ENCODE results near the gene P2RX1. TPM values are rescaled to one million over a fixed set of nuclear protein-coding genes. Genes with fewer than 3 reads are reported as not detected.

The P2RX1 gene
- total and polyA plus RNA-seq, 2 of the 4 experiments (the other 2 are of a cell fraction) = not detected

DNA sequence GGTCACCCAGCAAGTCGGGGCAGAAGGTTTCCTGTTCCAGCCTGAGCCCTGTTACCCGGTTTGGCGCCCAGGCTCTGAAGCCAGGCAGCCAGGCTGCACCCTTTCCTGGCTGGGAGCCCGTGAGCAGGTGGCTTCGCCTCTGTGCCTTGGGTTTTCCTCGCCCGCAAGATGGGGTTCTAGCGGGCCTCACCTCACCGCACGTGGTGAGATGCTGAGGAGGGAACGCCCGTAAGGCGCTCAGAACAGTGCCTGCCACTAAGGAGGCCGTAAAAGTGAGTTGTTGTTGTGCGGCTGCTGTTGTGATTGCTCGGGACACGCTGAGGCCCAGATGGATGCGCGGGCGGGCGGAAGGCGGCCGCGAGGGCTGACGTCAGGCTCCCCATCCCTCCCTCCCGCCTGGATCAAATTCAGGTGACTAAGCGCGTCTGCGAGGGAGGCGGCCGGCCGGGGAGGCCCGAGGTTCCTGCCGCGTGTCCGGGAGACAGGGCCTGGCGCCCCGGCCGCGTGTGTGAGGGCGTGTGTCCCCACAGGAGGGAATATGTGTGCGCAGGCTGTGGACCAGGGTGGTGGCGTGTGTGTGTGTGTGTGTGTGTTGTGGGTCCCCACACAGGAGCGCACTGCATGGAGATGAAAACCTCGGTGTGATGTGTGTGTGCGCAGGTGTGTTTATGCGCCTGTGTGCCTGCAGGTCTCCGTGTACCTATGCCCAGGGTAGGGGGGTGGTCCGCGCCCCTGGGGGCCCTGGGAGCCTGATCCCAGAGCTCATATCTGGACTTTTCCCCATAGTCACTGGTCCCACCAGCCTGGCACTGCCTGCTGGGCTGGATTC, 27.7 kb downstream of the P2RX1 start:
- peak overlapping the region; percentile 84 for H3K14ac ChIP-seq (replicated peaks; ENCODE audit: low read depth, low read length)
- H3K79me1 ChIP-seq (ENCODE audit: low read depth in 1 of 2, low read length in 2 of 2) = peaks cover 14 to 56% of the 10 kb centered on the region in 2 experiments; a peak in 3 of 4 replicates
- H3K18ac ChIP-seq (ENCODE audit: low read depth, low read length) = peak overlapping the region; percentile 51
- dilution Hi-C loops (cut with HindIII; ENCODE audit: low sequenced_read_pairs, unreplicated experiment) = no loop called here
- ATAC-seq (ENCODE audit: low read depth) (peak; percentile 37), DNase-seq (peak; percentile 94)
- no TSS peak for BruUV-seq (replicated peaks)
- H4K8ac ChIP-seq (ENCODE audit: low read depth in 2 of 2, low read length in 2 of 2) = peak overlapping the region; percentile 73 to 100
- peaks cover 18% of the 10 kb centered on the region for H3K9me1 ChIP-seq (ENCODE audit: insufficient read depth, low read length)
- H3K4ac ChIP-seq (ENCODE audit: low read depth, low read length) = peak overlapping the region; percentile 87
- H3K56ac ChIP-seq (ENCODE audit: extremely low read depth, insufficient read depth, low read length) = peak overlapping the region; percentile 49
- H3K9ac ChIP-seq (ENCODE audit: low read depth, low read length) = peak overlapping the region; percentile 30
- in situ Hi-C loops (cut with MboI; ENCODE audit: low sequenced_read_pairs) = no loop called here
- H3K23ac ChIP-seq (ENCODE audit: low read depth, low read length) = peak overlapping the region; percentile 70
- H3K4me2 ChIP-seq (ENCODE audit: low read depth, low read length) = peak overlapping the region; percentile 39
- H2AFZ ChIP-seq (replicated peaks; ENCODE audit: low read length, poor library complexity) = peak overlapping the region; percentile 97
- WGBS, 2 experiments (ENCODE audit: extremely low coverage in 2 of 2, insufficient read length in 1 of 2) = 50% methylated on average over 11 of the region's 50 CpGs; no CpG with 5 or more reads in 1 of the 2 experiments
- peak overlapping the region; percentile 100; the same call in 2 of the 3 replicates for H2BK15ac ChIP-seq (ENCODE audit: low read depth, low read length)
- ChIA-PET CTCF (no interaction called here), POLR2A (ENCODE audit: unreplicated experiment) (no interaction called here)
- H2BK120ac ChIP-seq (ENCODE audit: low read depth, low read length) = peak overlapping the region; percentile 77
- H4K5ac ChIP-seq (ENCODE audit: low read depth, low read length) = peak overlapping the region; percentile 90
- peak overlapping the region; percentile 99 for H2AK9ac ChIP-seq (replicated peaks; ENCODE audit: low read depth, low read length, poor library complexity)
- peak overlapping the region; percentile 100 for H2AK5ac ChIP-seq (ENCODE audit: low read depth, low read length)
- H3K27ac ChIP-seq (ENCODE audit: insufficient read depth, low read length) = peak overlapping the region; percentile 75
- no peaks in the 10 kb centered on the region for H3K9me3 ChIP-seq (ENCODE audit: control insufficient read depth, insufficient read depth, low read length)
- H3K36me3 ChIP-seq (ENCODE audit: control insufficient read depth, insufficient read depth, low read length) = peaks cover 4% of the 10 kb centered on the region; the same call in 1 of the 2 replicates
- peak overlapping the region; percentile 98 for H4K91ac ChIP-seq (ENCODE audit: insufficient read depth, low read depth, low read length)
- peak overlapping the region; percentile 88; the same call in 1 of the 2 replicates for H2BK20ac ChIP-seq (ENCODE audit: low read depth, low read length)
- H3K4me1 ChIP-seq (ENCODE audit: control insufficient read depth, insufficient read depth, low read length) = peaks cover 49% of the 10 kb centered on the region
- H4K20me1 ChIP-seq (ENCODE audit: insufficient read depth, low read length) = peaks cover 6% of the 10 kb centered on the region; the same call in 1 of the 2 replicates
- H3K4me3 ChIP-seq (ENCODE audit: insufficient read depth, low read depth, low read length) = no peak overlapping the region
- H3K27me3 ChIP-seq (ENCODE audit: control insufficient read depth, insufficient read depth, low read length) = no peaks in the 10 kb centered on the region
- intact Hi-C loops (cut with micrococcal nuclease) = loop anchor here (2.0 kb wide), 1 partner anchor 26 kb away; no protein-coding TSS in a partner anchor
- peak overlapping the region; percentile 97 for H2BK5ac ChIP-seq (ENCODE audit: low read depth, low read length, poor library complexity, severe bottlenecking)
- peak; percentile 64 for TF ChIP-seq NFE2L2 (IDR thresholded peaks at IDR 0.05; ENCODE audit: low read depth, low read length)
- TF ChIP-seq RAD21 (IDR thresholded peaks at IDR 0.05; ENCODE audit: low read length) = no peak
- peak; percentile 41; the same call in 1 of the 2 replicates for TF ChIP-seq BHLHE40 (IDR thresholded peaks at IDR 0.05; ENCODE audit: low read depth, low read length)
- no peak for TF ChIP-seq CEBPB (IDR thresholded peaks at IDR 0.05; ENCODE audit: low read depth, low read length)
- peak; percentile 63 for TF ChIP-seq FOS (IDR thresholded peaks at IDR 0.05; ENCODE audit: low read depth, low read length)
- TF ChIP-seq MAFK (IDR thresholded peaks at IDR 0.05; ENCODE audit: low read depth, low read length) = no peak
- TF ChIP-seq, protein P1, sequence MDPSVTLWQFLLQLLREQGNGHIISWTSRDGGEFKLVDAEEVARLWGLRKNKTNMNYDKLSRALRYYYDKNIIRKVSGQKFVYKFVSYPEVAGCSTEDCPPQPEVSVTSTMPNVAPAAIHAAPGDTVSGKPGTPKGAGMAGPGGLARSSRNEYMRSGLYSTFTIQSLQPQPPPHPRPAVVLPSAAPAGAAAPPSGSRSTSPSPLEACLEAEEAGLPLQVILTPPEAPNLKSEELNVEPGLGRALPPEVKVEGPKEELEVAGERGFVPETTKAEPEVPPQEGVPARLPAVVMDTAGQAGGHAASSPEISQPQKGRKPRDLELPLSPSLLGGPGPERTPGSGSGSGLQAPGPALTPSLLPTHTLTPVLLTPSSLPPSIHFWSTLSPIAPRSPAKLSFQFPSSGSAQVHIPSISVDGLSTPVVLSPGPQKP (IDR thresholded peaks at IDR 0.05; ENCODE audit: borderline replicate concordance, low read depth, low read length) = no peak
- TF ChIP-seq MAZ (IDR thresholded peaks at IDR 0.05; ENCODE audit: borderline replicate concordance, low read depth, low read length) = peak; percentile 90
- TF ChIP-seq RCOR1 (IDR thresholded peaks at IDR 0.05; ENCODE audit: insufficient replicate concordance, low read length) = no peak
- peak; percentile 81 for TF ChIP-seq POLR2A (IDR thresholded peaks at IDR 0.05; ENCODE audit: low read depth, low read length)
- no peak for TF ChIP-seq CHD1 (IDR thresholded peaks at IDR 0.05; ENCODE audit: low read depth, low read length)
- TF ChIP-seq SMC3 (IDR thresholded peaks at IDR 0.05; ENCODE audit: low read depth, low read length) = no peak
- TF ChIP-seq, protein P2, sequence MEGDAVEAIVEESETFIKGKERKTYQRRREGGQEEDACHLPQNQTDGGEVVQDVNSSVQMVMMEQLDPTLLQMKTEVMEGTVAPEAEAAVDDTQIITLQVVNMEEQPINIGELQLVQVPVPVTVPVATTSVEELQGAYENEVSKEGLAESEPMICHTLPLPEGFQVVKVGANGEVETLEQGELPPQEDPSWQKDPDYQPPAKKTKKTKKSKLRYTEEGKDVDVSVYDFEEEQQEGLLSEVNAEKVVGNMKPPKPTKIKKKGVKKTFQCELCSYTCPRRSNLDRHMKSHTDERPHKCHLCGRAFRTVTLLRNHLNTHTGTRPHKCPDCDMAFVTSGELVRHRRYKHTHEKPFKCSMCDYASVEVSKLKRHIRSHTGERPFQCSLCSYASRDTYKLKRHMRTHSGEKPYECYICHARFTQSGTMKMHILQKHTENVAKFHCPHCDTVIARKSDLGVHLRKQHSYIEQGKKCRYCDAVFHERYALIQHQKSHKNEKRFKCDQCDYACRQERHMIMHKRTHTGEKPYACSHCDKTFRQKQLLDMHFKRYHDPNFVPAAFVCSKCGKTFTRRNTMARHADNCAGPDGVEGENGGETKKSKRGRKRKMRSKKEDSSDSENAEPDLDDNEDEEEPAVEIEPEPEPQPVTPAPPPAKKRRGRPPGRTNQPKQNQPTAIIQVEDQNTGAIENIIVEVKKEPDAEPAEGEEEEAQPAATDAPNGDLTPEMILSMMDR (conservative IDR thresholded peaks at IDR 0.05; ENCODE audit: low read depth, low read length) = no peak
- no peak for TF ChIP-seq RFX5 (IDR thresholded peaks at IDR 0.05; ENCODE audit: low read depth, low read length)
